ENCODE measurements around the gene TST.

- no peak for TF ChIP-seq CTCF (IDR thresholded peaks at IDR 0.05; ENCODE audit: insufficient read depth, low read length)
- no peak for TF ChIP-seq POLR2AphosphoS5 (IDR thresholded peaks at IDR 0.05; ENCODE audit: low read depth)
- TF ChIP-seq REST (IDR thresholded peaks at IDR 0.05; ENCODE audit: insufficient replicate concordance, low read depth): no peak
- no peak for TF ChIP-seq GABPA (IDR thresholded peaks at IDR 0.05; ENCODE audit: low read depth)
Measured at GRCh38 chr22:37020192-37020479, 889 bp upstream of the TST start.
